ENCODE measurements around the gene GJB1. TPM values are rescaled to one million over a fixed set of nuclear protein-coding genes. Genes with fewer than 3 reads are reported as not detected.

GJB1 gene
- total RNA-seq, 1 experiment from 2014 or later: not detected

DNA sequence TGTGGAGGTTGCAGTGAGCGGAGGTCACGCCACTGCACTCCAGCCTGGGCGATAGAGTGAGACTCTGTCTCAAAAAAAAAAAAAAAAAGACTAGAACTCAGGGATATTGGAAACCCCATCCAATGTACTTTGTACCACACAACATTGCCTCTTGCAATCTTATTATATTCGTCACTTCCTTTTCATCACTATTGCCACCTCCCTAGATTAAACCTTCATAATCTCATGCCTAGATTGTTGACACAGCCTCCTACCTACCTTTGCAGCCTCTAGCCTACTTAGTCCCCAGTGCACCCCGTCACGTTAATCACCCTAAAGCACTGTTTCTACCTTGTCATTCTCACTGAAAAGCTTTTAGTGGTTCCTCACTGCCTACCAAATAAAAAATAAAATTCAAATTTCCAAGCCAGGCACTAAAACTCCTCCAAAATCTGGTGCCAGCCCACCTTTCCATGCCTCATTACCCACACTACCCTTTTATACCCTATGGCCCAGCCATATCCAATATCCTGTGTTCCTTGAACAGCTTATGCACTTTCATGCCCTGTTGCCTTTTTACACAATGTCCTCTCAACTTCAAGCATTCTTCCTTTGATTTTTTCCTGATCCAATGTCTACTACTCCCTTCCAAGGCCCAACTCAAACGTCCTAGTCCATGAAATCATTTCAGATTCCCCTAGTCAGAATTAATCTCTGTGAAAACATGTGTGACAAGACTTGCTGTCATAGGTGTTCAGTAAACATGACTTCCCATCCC lies 23.6 kb upstream of the GJB1 start:
- Histone ChIP-seq H2BK15ac (ENCODE audit: low read depth, low read length) (no peak overlapping the region), H3T11ph (ENCODE audit: low read length) (no peak overlapping the region), H2BK12ac (ENCODE audit: insufficient read length, low read depth, low read length) (no peak overlapping the region), H3K56ac (ENCODE audit: insufficient read length, low read depth, low read length) (no peak overlapping the region), H4K91ac (ENCODE audit: insufficient read length, low read depth, low read length) (no peak overlapping the region), H3K27ac (ENCODE audit: insufficient read length, low read depth, low read length) (no peak overlapping the region), H4K5ac (ENCODE audit: insufficient read length, low read depth, low read length) (no peak overlapping the region), H4K20me1 (ENCODE audit: control insufficient read depth, insufficient read depth, insufficient read length) (no peaks in the 10 kb centered on the region), H3K4ac (ENCODE audit: low read depth, low read length) (no peak overlapping the region), H3K23ac (ENCODE audit: insufficient read length, low read depth, low read length) (no peak overlapping the region), H2BK5ac (ENCODE audit: insufficient read length, low read length) (no peak overlapping the region), H3K9ac (ENCODE audit: extremely low read depth, insufficient read length, low read length) (no peak overlapping the region), H3K14ac (ENCODE audit: insufficient read depth, low read length) (no peak overlapping the region), H3K79me1 (ENCODE audit: insufficient read depth, low read depth, low read length, poor library complexity, severe bottlenecking) (no peaks in the 10 kb centered on the region), H3K79me2 (ENCODE audit: insufficient read depth, low read length) (no peaks in the 10 kb centered on the region), H3K9me3 (ENCODE audit: control insufficient read depth, low read depth, low read length) (peaks cover 26% of the 10 kb centered on the region), H3K4me2 (ENCODE audit: insufficient read depth, insufficient read length, low read length) (no peak overlapping the region), H3K23me2 (ENCODE audit: insufficient read length, low read depth, low read length, poor library complexity, severe bottlenecking) (no peaks in the 10 kb centered on the region), H2BK120ac (ENCODE audit: low read depth, low read length, poor library complexity, severe bottlenecking) (no peak overlapping the region), H3K18ac (ENCODE audit: insufficient read length, low read depth, low read length) (no peak overlapping the region), H2BK20ac (ENCODE audit: low read depth, low read length, poor library complexity, severe bottlenecking) (no peak overlapping the region), H4K8ac (replicated peaks; ENCODE audit: insufficient read length, low read depth, low read length) (no peak overlapping the region), H3K27me3 (ENCODE audit: insufficient read depth, low read length) (no peaks in the 10 kb centered on the region), H2AFZ (ENCODE audit: low read length) (no peak overlapping the region), H3K4me1 (ENCODE audit: insufficient read depth, low read length) (peaks cover 4% of the 10 kb centered on the region; the same call in 1 of the 2 replicates), H2AK5ac (ENCODE audit: insufficient read length, low read length) (no peak overlapping the region)
- TF ChIP-seq, protein P1, sequence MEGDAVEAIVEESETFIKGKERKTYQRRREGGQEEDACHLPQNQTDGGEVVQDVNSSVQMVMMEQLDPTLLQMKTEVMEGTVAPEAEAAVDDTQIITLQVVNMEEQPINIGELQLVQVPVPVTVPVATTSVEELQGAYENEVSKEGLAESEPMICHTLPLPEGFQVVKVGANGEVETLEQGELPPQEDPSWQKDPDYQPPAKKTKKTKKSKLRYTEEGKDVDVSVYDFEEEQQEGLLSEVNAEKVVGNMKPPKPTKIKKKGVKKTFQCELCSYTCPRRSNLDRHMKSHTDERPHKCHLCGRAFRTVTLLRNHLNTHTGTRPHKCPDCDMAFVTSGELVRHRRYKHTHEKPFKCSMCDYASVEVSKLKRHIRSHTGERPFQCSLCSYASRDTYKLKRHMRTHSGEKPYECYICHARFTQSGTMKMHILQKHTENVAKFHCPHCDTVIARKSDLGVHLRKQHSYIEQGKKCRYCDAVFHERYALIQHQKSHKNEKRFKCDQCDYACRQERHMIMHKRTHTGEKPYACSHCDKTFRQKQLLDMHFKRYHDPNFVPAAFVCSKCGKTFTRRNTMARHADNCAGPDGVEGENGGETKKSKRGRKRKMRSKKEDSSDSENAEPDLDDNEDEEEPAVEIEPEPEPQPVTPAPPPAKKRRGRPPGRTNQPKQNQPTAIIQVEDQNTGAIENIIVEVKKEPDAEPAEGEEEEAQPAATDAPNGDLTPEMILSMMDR (conservative IDR thresholded peaks at IDR 0.05): no peak
- WGBS (ENCODE audit: extremely low coverage, insufficient read length, low lambda C conversion rate): 100% methylated on average over 1 of the region's 7 CpGs
- Mint-ChIP-seq H3K27ac (peak overlapping the region in 1 of 3 experiments; percentile 23; a peak in 1 of 7 replicates), H3K4me1 (peaks cover 17% of the 10 kb centered on the region in 2 experiments), H3K4me3 (no peak overlapping the region), H3K27me3 (ENCODE audit: low read depth) (no peaks in the 10 kb centered on the region; the same call in none of the 2 replicates), H3K9me3 (peaks cover 48 to 54% of the 10 kb centered on the region in 2 experiments), H3K36me3 (ENCODE audit: insufficient read depth in 1 of 3, low read depth in 3 of 3) (peaks cover 0 to 2% (median 0%) of the 10 kb centered on the region in 3 experiments; a peak in 2 of 7 replicates)
- no peak for DNase-seq

Measured in H9 (cell line).